C4-2B (cell line): ENCODE measurements around the gene ETS1.

ENCODE experiments used
- CTCF ChIP-seq: fragments of 450-650 bp; conservative IDR thresholded peaks from 2 replicates; pipeline ENCODE4 v1.5.1; 2017; ENCODE audit warnings: mild to moderate bottlenecking
- ZFX ChIP-seq: fragments of 450-650 bp; IDR thresholded peaks from 2 replicates; pipeline ENCODE4 v1.6.1; 2017

DNA sequence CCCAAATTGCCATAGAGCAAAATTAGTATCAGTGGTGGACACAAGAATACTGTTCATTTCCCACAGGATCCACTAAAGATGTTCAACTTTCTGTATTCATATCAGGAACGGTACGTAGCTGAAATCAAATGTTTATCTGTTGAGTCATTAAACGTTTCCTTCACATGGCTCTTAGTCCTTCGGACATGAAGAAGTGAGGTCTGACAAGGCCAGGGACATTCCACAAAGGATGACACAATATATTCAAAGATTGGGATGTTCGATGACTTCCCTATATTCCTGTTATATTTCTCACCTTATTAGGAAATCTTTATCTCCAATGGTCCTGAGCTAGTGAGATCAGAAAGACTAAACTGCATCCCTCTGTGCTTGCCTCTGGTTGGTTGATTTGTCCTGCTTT is 129.0 kb downstream of the ETS1 start:
- TF ChIP-seq CTCF (no peak), ZFX (no peak)
